Measurements from ENCODE around the gene COX17.
A peak's percentile ranks its signal among the peaks of the same experiment; 100 is the strongest.

COX17 gene

GRCh38 chr3:119662604-119663373 lies 14.4 kb downstream of the COX17 start:
- Histone ChIP-seq H3K79me1 (ENCODE audit: low read length) (no peaks in the 10 kb centered on the region), H3K4me2 (ENCODE audit: low read length) (no peak overlapping the region), H3K18ac (ENCODE audit: low read length) (no peak overlapping the region), H2AK5ac (ENCODE audit: low read length) (no peak overlapping the region), H3K36me3 (ENCODE audit: control insufficient read depth, insufficient read depth, low read length) (no peaks in the 10 kb centered on the region), H4K5ac (ENCODE audit: low read length) (no peak overlapping the region), H2BK15ac (replicated peaks; ENCODE audit: low read depth) (no peak overlapping the region), H3K27me3 (ENCODE audit: insufficient read depth, low read length, poor library complexity) (no peaks in the 10 kb centered on the region), H4K8ac (ENCODE audit: low read depth, low read length) (no peak overlapping the region), H3K4ac (ENCODE audit: low read depth, low read length) (no peak overlapping the region), H3K27ac (ENCODE audit: low read depth, low read length) (no peak overlapping the region), H3K79me2 (ENCODE audit: control insufficient read depth, insufficient read depth, low read length) (no peaks in the 10 kb centered on the region), H2BK5ac (ENCODE audit: low read length) (no peak overlapping the region), H3K9ac (ENCODE audit: low read length) (no peak overlapping the region), H3K56ac (ENCODE audit: low read length) (no peak overlapping the region), H2BK120ac (ENCODE audit: low read depth, low read length) (no peak overlapping the region), H3K4me3 (ENCODE audit: low read length) (no peak overlapping the region), H3K23ac (ENCODE audit: low read length) (no peak overlapping the region), H3K4me1 (ENCODE audit: control insufficient read depth, low read depth, low read length) (no peaks in the 10 kb centered on the region)
- no peak for DNase-seq
- WGBS (ENCODE audit: extremely low coverage, insufficient coverage, low lambda C conversion rate), result no CpG with 5 or more reads among the region's 1 CpG

GRCh38 chr3:119660474-119661440 lies 16.4 kb downstream of the COX17 start, which contains the start of gene POPDC2:
TSS of gene POPDC2 (minus strand) at chr3:119660589. CDS start at chr3:119660423, 166 bp downstream.
- H3K4me2 ChIP-seq (ENCODE audit: low read length), result no peak within 1 kb of the TSS
- no peaks in the 10 kb centered on the region for H3K36me3 ChIP-seq (ENCODE audit: control insufficient read depth, insufficient read depth, low read length)
- H2BK5ac ChIP-seq (ENCODE audit: low read length), result no peak within 1 kb of the TSS
- H3K18ac ChIP-seq (ENCODE audit: low read length), result no peak within 1 kb of the TSS
- no peaks in the 10 kb centered on the region for H3K4me1 ChIP-seq (ENCODE audit: control insufficient read depth, low read depth, low read length)
- H3K56ac ChIP-seq (ENCODE audit: low read length), result no peak within 1 kb of the TSS
- no peak within 1 kb of the TSS for H4K5ac ChIP-seq (ENCODE audit: low read length)
- H4K8ac ChIP-seq (ENCODE audit: low read depth, low read length), result no peak within 1 kb of the TSS
- no peak within 1 kb of the TSS for H2BK120ac ChIP-seq (ENCODE audit: low read depth, low read length)
- H2BK15ac ChIP-seq (replicated peaks; ENCODE audit: low read depth), result no peak within 1 kb of the TSS
- H3K9ac ChIP-seq (ENCODE audit: low read length), result no peak within 1 kb of the TSS
- H3K23ac ChIP-seq (ENCODE audit: low read length), result no peak within 1 kb of the TSS
- H3K4ac ChIP-seq (ENCODE audit: low read depth, low read length), result no peak within 1 kb of the TSS
- H3K27me3 ChIP-seq (ENCODE audit: insufficient read depth, low read length, poor library complexity), result no peaks in the 10 kb centered on the region
- no peaks in the 10 kb centered on the region for H3K79me2 ChIP-seq (ENCODE audit: control insufficient read depth, insufficient read depth, low read length)
- no peak within 1 kb of the TSS for H3K27ac ChIP-seq (ENCODE audit: low read depth, low read length)
- H2AK5ac ChIP-seq (ENCODE audit: low read length), result no peak within 1 kb of the TSS
- no peak within 1 kb of the TSS for H3K4me3 ChIP-seq (ENCODE audit: low read length)
- peak; percentile 33 for DNase-seq
- H3K79me1 ChIP-seq (ENCODE audit: low read length), result no peaks in the 10 kb centered on the region
- no CpG with 5 or more reads among the region's 9 CpGs for whole genome bisulfite sequencing (ENCODE audit: extremely low coverage, insufficient coverage, low lambda C conversion rate)

DNA sequence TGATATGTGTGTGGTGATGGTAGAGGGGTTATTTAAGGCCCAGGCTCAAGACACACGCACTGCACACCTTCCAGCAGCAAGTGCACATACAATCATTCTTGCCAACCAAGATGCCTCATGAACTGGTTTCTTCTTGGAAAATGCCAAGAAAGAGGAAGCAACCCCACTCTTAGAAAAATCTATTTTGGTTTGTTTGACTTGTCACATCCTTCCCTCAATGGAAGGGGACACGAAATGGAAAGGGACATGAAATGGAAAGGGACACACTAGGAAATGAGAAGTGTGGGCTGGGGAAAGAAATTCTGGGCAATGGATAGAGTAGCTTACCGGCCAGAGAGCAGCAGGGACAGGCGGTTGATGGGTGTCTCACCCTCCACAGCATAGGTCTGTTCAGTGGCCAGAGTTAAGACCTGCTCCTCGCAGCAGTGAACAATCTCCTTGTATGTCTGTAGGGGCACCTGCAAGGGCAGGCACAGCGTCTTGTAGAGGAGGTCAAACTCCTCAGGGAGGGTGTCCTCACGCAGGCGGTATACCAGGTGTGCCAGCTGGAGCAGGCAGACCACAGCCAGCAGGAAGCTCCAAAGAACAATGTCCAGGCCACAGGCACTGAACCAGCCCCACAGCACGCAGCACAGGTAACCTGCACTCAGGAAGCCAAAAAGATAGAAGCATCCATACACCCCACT lies 17.5 kb downstream of the COX17 start:
- H4K5ac ChIP-seq (ENCODE audit: low read length), result no peak overlapping the region
- no peak overlapping the region for H2BK120ac ChIP-seq (ENCODE audit: low read depth, low read length)
- no peak overlapping the region for H4K8ac ChIP-seq (ENCODE audit: low read depth, low read length)
- no peak overlapping the region for H2AK5ac ChIP-seq (ENCODE audit: low read length)
- H2BK15ac ChIP-seq (replicated peaks; ENCODE audit: low read depth), result no peak overlapping the region
- no peak overlapping the region for H3K9ac ChIP-seq (ENCODE audit: low read length)
- H3K4me3 ChIP-seq (ENCODE audit: low read length), result no peak overlapping the region
- H3K23ac ChIP-seq (ENCODE audit: low read length), result no peak overlapping the region
- H3K79me2 ChIP-seq (ENCODE audit: control insufficient read depth, insufficient read depth, low read length), result no peaks in the 10 kb centered on the region
- no peaks in the 10 kb centered on the region for H3K79me1 ChIP-seq (ENCODE audit: low read length)
- H3K4ac ChIP-seq (ENCODE audit: low read depth, low read length), result no peak overlapping the region
- H3K27me3 ChIP-seq (ENCODE audit: insufficient read depth, low read length, poor library complexity), result no peaks in the 10 kb centered on the region
- H3K4me2 ChIP-seq (ENCODE audit: low read length), result no peak overlapping the region
- no peaks in the 10 kb centered on the region for H3K36me3 ChIP-seq (ENCODE audit: control insufficient read depth, insufficient read depth, low read length)
- no peak overlapping the region for H3K18ac ChIP-seq (ENCODE audit: low read length)
- H3K56ac ChIP-seq (ENCODE audit: low read length), result no peak overlapping the region
- WGBS (ENCODE audit: extremely low coverage, insufficient coverage, low lambda C conversion rate), result no CpG with 5 or more reads among the region's 9 CpGs
- H2BK5ac ChIP-seq (ENCODE audit: low read length), result no peak overlapping the region
- H3K27ac ChIP-seq (ENCODE audit: low read depth, low read length), result no peak overlapping the region
- H3K4me1 ChIP-seq (ENCODE audit: control insufficient read depth, low read depth, low read length), result no peaks in the 10 kb centered on the region
- no peak for DNase-seq

DNA sequence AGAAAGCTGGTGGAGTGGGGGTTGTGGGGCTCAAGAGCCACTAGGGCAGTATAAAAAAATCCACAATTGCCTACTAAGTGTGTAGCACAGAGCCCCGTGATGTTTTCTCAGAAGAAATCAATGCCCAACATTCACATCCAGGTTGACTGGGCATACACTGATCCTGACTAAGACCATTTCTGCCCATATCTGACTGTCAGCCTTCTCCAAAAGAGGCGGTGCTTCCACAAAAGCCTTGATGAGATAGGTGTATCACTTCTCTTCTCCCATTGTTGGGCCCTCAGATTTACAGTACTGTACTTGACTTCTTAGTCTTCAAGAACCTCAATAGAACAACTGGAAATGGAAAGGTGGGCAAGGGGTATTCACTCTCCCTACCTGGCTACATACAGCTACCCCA lies 18.2 kb downstream of the COX17 start:
- Histone ChIP-seq H2BK15ac (replicated peaks; ENCODE audit: low read depth) (no peak overlapping the region), H4K8ac (ENCODE audit: low read depth, low read length) (no peak overlapping the region), H3K27ac (ENCODE audit: low read depth, low read length) (no peak overlapping the region), H3K23ac (ENCODE audit: low read length) (no peak overlapping the region), H3K4me1 (ENCODE audit: control insufficient read depth, low read depth, low read length) (no peaks in the 10 kb centered on the region), H3K9ac (ENCODE audit: low read length) (no peak overlapping the region), H3K56ac (ENCODE audit: low read length) (no peak overlapping the region), H2BK5ac (ENCODE audit: low read length) (no peak overlapping the region), H3K4me3 (ENCODE audit: low read length) (no peak overlapping the region), H3K18ac (ENCODE audit: low read length) (no peak overlapping the region), H2AK5ac (ENCODE audit: low read length) (no peak overlapping the region), H3K79me2 (ENCODE audit: control insufficient read depth, insufficient read depth, low read length) (no peaks in the 10 kb centered on the region), H3K36me3 (ENCODE audit: control insufficient read depth, insufficient read depth, low read length) (no peaks in the 10 kb centered on the region), H3K4me2 (ENCODE audit: low read length) (no peak overlapping the region), H4K5ac (ENCODE audit: low read length) (no peak overlapping the region), H2BK120ac (ENCODE audit: low read depth, low read length) (no peak overlapping the region), H3K27me3 (ENCODE audit: insufficient read depth, low read length, poor library complexity) (no peaks in the 10 kb centered on the region), H3K79me1 (ENCODE audit: low read length) (no peaks in the 10 kb centered on the region), H3K4ac (ENCODE audit: low read depth, low read length) (no peak overlapping the region)
- no peak for DNase-seq
- no CpG with 5 or more reads among the region's 2 CpGs for WGBS (ENCODE audit: extremely low coverage, insufficient coverage, low lambda C conversion rate)

DNA sequence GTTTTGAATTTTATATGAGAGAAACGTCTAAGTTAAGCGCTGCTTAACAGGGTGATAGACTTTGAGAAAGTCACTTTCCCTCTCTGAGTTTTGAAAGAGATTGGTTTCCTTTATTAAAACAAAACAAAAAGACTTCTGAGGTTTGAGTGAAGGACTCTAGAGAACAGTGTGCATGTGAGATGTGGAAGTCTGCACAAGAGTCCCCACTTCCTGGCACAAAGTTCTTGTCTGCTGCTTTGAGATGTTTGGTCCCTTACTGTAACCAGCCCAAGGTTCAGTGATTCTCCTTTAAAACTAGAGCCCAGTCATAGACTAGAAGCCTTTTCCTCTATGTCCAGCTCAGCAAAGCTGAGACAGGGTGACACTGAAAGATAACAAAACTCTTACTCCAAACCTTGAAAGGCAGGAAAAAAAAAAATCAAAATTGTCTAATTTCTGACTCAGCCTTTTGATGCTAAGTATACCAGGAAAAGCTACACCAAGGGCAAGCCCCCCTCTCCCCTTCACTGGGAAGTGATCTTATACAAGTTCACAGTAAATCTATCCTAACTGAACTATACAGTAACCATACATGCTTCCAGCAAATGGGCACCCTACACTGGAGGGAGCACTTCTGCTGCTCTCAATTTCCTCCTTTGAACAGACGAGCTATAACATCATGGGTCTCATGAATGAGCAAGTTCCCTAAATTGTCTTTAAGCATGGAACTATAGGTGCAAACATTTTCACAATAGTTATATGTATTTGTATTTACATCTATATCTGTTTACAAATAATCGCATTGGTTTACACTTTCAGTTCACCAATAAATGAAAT lies 19.1 kb downstream of the COX17 start:
- Histone ChIP-seq H3K56ac (ENCODE audit: low read length) (no peak overlapping the region), H3K79me1 (ENCODE audit: low read length) (no peaks in the 10 kb centered on the region), H4K5ac (ENCODE audit: low read length) (no peak overlapping the region), H3K4me2 (ENCODE audit: low read length) (no peak overlapping the region), H3K79me2 (ENCODE audit: control insufficient read depth, insufficient read depth, low read length) (no peaks in the 10 kb centered on the region), H3K27ac (ENCODE audit: low read depth, low read length) (no peak overlapping the region), H3K4me3 (ENCODE audit: low read length) (no peak overlapping the region), H3K27me3 (ENCODE audit: insufficient read depth, low read length, poor library complexity) (no peaks in the 10 kb centered on the region), H2BK15ac (replicated peaks; ENCODE audit: low read depth) (no peak overlapping the region), H2AK5ac (ENCODE audit: low read length) (no peak overlapping the region), H3K9ac (ENCODE audit: low read length) (no peak overlapping the region), H3K23ac (ENCODE audit: low read length) (no peak overlapping the region), H2BK120ac (ENCODE audit: low read depth, low read length) (no peak overlapping the region), H2BK5ac (ENCODE audit: low read length) (no peak overlapping the region), H4K8ac (ENCODE audit: low read depth, low read length) (no peak overlapping the region), H3K36me3 (ENCODE audit: control insufficient read depth, insufficient read depth, low read length) (no peaks in the 10 kb centered on the region), H3K4me1 (ENCODE audit: control insufficient read depth, low read depth, low read length) (no peaks in the 10 kb centered on the region), H3K18ac (ENCODE audit: low read length) (no peak overlapping the region), H3K4ac (ENCODE audit: low read depth, low read length) (no peak overlapping the region)
- 100% methylated on average over 2 of the region's 4 CpGs for WGBS (ENCODE audit: extremely low coverage, insufficient coverage, low lambda C conversion rate)
- no peak for DNase-seq

Measured in mesendoderm (in vitro differentiated cells).